ENCODE results near the gene CAMTA1. TPM values are rescaled to one million over a fixed set of nuclear protein-coding genes. Genes with fewer than 3 reads are reported as not detected.

CAMTA1 gene
- total and polyA plus RNA-seq, 9 of the 15 experiments (the other 6 are each of a cell fraction or from before 2014, with no cell fraction given) = 43.9 to 161 (median 65.9) TPM

DNA sequence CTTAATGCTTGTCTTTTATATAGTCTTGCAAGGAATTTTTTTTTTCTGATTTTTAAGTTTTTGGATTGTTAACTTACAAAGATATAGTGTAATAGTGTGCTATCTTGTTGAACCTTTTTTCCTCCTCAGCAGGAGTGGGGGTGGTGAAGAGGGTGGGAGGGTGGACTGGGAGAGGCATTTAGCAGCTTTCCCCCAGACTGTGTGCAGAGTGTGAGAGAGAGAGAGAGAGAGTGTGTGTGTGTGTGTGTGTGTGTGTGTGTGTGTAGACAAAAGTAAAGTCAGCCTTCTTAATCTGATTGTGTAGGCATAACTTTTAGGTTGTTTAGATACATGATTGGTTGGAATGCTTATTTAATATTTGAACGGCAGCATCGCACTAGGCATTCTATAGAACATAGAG, 4.9 kb downstream of the CAMTA1 start:
- peaks cover 10 to 13% of the 10 kb centered on the region in 2 experiments; a peak in 4 of 5 replicates for H3K4me1 ChIP-seq (replicated peaks in 1 of 2; ENCODE audit: control insufficient read depth in 2 of 2, insufficient read depth in 2 of 2, low read length in 2 of 2)
- ATAC-seq (no peak), FAIRE-seq (no peak), DNase-seq (ENCODE audit: extremely low read depth in 1 of 4, low spot score in 3 of 4) (no peak)
- no TSS peak for BruUV-seq (replicated peaks)
- H3K4me3 ChIP-seq = no peak overlapping the region
- 93% methylated on average over 2 of the region's 2 CpGs for WGBS (ENCODE audit: insufficient coverage, low coverage, missing lambda C conversion rate)
- peaks cover 57% of the 10 kb centered on the region for H3K79me2 ChIP-seq (ENCODE audit: control insufficient read depth, insufficient read depth, low read length)
- POLR2A ChIA-PET = no interaction called here
- CTCF ChIA-PET (ENCODE audit: low intra/inter-chr PET ratio) = no interaction called here
- H3K36me3 ChIP-seq (ENCODE audit: control insufficient read depth, insufficient read depth, low read length) = peaks cover 8% of the 10 kb centered on the region; the same call in 1 of the 3 replicates
- no peak overlapping the region for H3K27ac ChIP-seq (ENCODE audit: extremely low read depth, low read depth, low read length)
- H3K4me2 ChIP-seq (ENCODE audit: insufficient read depth, low read length) = no peak overlapping the region
- intact Hi-C loops (cut with micrococcal nuclease) = loop anchor here (5.0 to 10.0 kb wide), 2 partner anchors 282 to 425 kb away; no protein-coding TSS in a partner anchor
- in situ Hi-C loops (cut with MboI) = no loop called here
- no peak for TF ChIP-seq ZNF561 (CRISPR knock-in tag; conservative IDR thresholded peaks at IDR 0.05)
- TF ChIP-seq EGR1 (conservative IDR thresholded peaks at IDR 0.05) = no peak
- TF ChIP-seq ZNF766 (CRISPR knock-in tag; conservative IDR thresholded peaks at IDR 0.05) = no peak
- TF ChIP-seq, protein P1, sequence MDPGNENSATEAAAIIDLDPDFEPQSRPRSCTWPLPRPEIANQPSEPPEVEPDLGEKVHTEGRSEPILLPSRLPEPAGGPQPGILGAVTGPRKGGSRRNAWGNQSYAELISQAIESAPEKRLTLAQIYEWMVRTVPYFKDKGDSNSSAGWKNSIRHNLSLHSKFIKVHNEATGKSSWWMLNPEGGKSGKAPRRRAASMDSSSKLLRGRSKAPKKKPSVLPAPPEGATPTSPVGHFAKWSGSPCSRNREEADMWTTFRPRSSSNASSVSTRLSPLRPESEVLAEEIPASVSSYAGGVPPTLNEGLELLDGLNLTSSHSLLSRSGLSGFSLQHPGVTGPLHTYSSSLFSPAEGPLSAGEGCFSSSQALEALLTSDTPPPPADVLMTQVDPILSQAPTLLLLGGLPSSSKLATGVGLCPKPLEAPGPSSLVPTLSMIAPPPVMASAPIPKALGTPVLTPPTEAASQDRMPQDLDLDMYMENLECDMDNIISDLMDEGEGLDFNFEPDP (CRISPR knock-in tag; IDR thresholded peaks at IDR 0.05) = no peak
- no peak for TF ChIP-seq TAF7 (tag; IDR thresholded peaks at IDR 0.05)
- TF ChIP-seq MCM7 (IDR thresholded peaks at IDR 0.05) = no peak
- H3K27me3 ChIP-seq (ENCODE audit: control insufficient read depth in 2 of 2, insufficient read depth in 2 of 2, low read length in 2 of 2) = no peaks in the 10 kb centered on the region
- no peaks in the 10 kb centered on the region for H3K9me3 ChIP-seq (replicated peaks; ENCODE audit: control insufficient read depth, insufficient read depth, low read depth, low read length)
- peaks cover 24% of the 10 kb centered on the region for H4K20me1 ChIP-seq (replicated peaks; ENCODE audit: control insufficient read depth, insufficient read depth, low read length)
- H3K9ac ChIP-seq (ENCODE audit: insufficient read depth in 1 of 2, low read depth in 2 of 2, low read length in 2 of 2) = no peak overlapping the region
- no peak overlapping the region for H2AFZ ChIP-seq (ENCODE audit: low read depth, low read length)
- H3K9me1 ChIP-seq (ENCODE audit: control insufficient read depth, insufficient read depth, low read length) = peaks cover 9% of the 10 kb centered on the region
